AG04450 (cell line): ENCODE data around the gene CASKIN1. TPM values are rescaled to one million over a fixed set of nuclear protein-coding genes. Genes with fewer than 3 reads are reported as not detected.

ENCODE experiments used
- CTCF ChIA-PET: fragments of 300-600, 350-600 bp; formaldehyde crosslinking; extraction: SDS; loops from one replicate; lab custom pipeline; 2022; ENCODE audit warnings: antibody characterized with exemption, inconsistent platforms; lab: Charles Lee
- POLR2A ChIA-PET: fragments of 350-600 bp; formaldehyde crosslinking; extraction: SDS; loops from one replicate; lab custom pipeline; 2021; ENCODE audit warnings: antibody characterized with exemption, inconsistent platforms; lab: Yijun Ruan, JAX
- DNase-seq: peaks from one replicate; pipeline ENCODE4 v3.0.0-alpha.2; 2011; ENCODE audit warnings: low read depth, low spot score
- H3K27ac ChIP-seq: one replicate; pipeline ENCODE4 v1.5.1; 2012; ENCODE audit warnings: low read depth, low read length, control low read depth
- H3K27me3 ChIP-seq: one replicate; pipeline ENCODE4 v1.6.0; 2012; ENCODE audit warnings: low read length; ENCODE audit not compliant: control insufficient read depth, insufficient read depth
- H3K4me3 ChIP-seq: 2 replicates; pipeline ENCODE4 v1.5.1; 2011; ENCODE audit warnings: mild to moderate bottlenecking, low read depth, low read length, control low read depth
- H3K9me3 ChIP-seq: 2 replicates; pipeline ENCODE4 v1.5.1; 2012; ENCODE audit warnings: low read length; ENCODE audit not compliant: control insufficient read depth, insufficient read depth
- polyA plus RNA-seq: library from polyadenylated mRNA; depleted of rRNA; stranded (reverse); fragments of >200 nt; gene quantifications from 2 replicates; pipeline ENCODE4 v1.2.3, GENCODE V29; 2011
- TF ChIP-seq, protein P1 (sequence below): IDR thresholded peaks from 2 replicates; pipeline ENCODE4 v1.5.1; 2011; ENCODE audit warnings: low read depth, low read length, control low read depth, inconsistent platforms

The CASKIN1 gene
- polyA plus RNA-seq, 1 experiment: 0.02 TPM

DNA sequence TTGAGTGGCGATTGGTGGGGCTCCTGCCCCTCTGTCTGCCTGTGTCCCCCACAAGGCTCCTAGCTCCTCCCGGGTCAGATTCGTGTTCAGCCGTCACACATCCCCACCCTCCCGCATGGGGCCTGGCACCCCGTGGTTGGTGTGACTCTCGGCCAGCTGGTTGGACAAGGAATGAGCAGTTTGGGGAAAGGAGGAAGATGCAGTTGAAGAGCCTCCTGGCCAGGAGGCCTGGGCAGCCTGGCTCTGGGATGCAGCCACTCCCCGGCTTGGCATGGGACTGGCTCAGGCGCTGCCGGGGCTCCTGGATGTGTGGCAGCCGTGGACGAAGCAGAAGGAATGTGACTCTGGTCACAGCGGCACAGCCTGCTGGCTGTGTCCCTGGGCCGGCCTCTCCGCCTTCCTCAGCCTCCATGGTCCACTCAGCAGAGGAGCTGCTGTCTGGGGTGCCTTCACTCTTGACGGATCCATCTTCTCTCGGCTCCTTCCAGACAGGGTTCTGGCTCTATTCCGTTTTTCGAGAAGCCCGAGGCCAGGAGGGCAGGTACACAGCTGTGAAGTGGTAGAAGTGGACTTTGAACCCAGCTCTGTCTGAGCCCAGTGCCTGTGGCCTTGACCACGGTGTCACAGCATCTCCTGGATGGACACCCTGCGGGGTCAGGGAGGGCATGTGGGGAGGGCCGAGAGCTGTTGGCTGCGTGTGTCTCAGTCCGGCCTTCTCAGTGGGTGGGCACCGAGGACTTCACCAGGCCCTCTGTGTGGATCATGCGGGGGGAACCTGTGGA, 38.7 kb downstream of the CASKIN1 start:
- H3K27ac ChIP-seq: peak overlapping the region; percentile 31
- ChIA-PET POLR2A (interaction anchor here (0.7 kb wide), 1 partner anchor 37 kb away, joined by 7 read pairs; no protein-coding TSS in a partner anchor), CTCF (no interaction called here)
- peak overlapping the region; percentile 90 for H3K4me3 ChIP-seq
- H3K27me3 ChIP-seq: no peaks in the 10 kb centered on the region
- H3K9me3 ChIP-seq: no peaks in the 10 kb centered on the region; the same call in 1 of the 2 replicates
- DNase-seq: no peak
- TF ChIP-seq, protein P1, sequence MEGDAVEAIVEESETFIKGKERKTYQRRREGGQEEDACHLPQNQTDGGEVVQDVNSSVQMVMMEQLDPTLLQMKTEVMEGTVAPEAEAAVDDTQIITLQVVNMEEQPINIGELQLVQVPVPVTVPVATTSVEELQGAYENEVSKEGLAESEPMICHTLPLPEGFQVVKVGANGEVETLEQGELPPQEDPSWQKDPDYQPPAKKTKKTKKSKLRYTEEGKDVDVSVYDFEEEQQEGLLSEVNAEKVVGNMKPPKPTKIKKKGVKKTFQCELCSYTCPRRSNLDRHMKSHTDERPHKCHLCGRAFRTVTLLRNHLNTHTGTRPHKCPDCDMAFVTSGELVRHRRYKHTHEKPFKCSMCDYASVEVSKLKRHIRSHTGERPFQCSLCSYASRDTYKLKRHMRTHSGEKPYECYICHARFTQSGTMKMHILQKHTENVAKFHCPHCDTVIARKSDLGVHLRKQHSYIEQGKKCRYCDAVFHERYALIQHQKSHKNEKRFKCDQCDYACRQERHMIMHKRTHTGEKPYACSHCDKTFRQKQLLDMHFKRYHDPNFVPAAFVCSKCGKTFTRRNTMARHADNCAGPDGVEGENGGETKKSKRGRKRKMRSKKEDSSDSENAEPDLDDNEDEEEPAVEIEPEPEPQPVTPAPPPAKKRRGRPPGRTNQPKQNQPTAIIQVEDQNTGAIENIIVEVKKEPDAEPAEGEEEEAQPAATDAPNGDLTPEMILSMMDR: no peak

DNA sequence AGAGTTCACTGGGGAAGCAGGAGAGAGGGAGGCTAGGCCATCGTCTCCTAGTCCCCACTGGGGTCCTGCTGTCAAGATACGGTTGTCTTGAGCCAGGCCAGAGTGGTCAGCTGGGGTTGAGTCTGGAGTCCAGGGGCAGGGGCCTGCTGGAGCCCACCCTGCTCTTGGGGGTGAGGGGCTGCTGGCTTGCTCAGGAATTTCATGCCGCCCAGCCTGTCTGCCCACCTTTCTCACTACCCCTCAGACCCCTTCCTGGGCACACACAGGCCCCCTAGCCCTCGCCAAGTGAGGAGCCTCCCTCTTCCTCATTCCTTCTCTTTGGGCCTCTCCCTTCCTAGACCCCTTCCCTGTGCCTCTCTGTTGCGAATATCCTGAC, 39.6 kb downstream of the CASKIN1 start:
- Histone ChIP-seq H3K27me3 (no peaks in the 10 kb centered on the region), H3K4me3 (peak overlapping the region; percentile 90), H3K27ac (peak overlapping the region; percentile 21), H3K9me3 (no peaks in the 10 kb centered on the region; the same call in 1 of the 2 replicates)
- ChIA-PET POLR2A (interaction anchor here (1.1 to 2.1 kb wide), 2 partner anchors 9 to 16 kb away, joined by 3 to 13 read pairs; no protein-coding TSS in a partner anchor), CTCF (no interaction called here)
- no peak for DNase-seq
- TF ChIP-seq, protein P1: no peak

GRCh38 chr16:2155977-2156848, 40.2 kb downstream of the CASKIN1 start:
- CTCF ChIA-PET: interaction anchor here (1.0 to 1.3 kb wide), 3 partner anchors 10 to 152 kb away, joined by 3 to 7 read pairs (median 4); no protein-coding TSS in a partner anchor

GRCh38 chr16:2155091-2155950, 41.1 kb downstream of the CASKIN1 start, which contains the start of gene TRAF7:
TRAF7 (plus strand) TSS chr16:2155782; CDS start chr16:2163921, 8,139 bp downstream.
- peak within 1 kb of the TSS; percentile 73 for H3K27ac ChIP-seq
- no peaks in the 10 kb centered on the region; the same call in 1 of the 2 replicates for H3K9me3 ChIP-seq
- peak within 1 kb of the TSS; percentile 99 for H3K4me3 ChIP-seq
- TF ChIP-seq, protein P1: no peak
- peak; percentile 100 for DNase-seq
- no peaks in the 10 kb centered on the region for H3K27me3 ChIP-seq
- CTCF ChIA-PET: interaction anchor here (1.0 to 5.2 kb wide), 4 partner anchors 11 to 151 kb away, joined by 3 to 21 read pairs (median 6); no protein-coding TSS in a partner anchor
- POLR2A ChIA-PET: interaction anchor here (0.6 to 2.3 kb wide), 67 partner anchors 8 to 373 kb away, joined by 3 to 34 read pairs (median 5); partner anchors contain the start of genes CASKIN1, DNASE1L2, ECI1 and GFER

More at GRCh38 chr16:2155977-2156848, 40.2 kb downstream of the CASKIN1 start:
- no peak for DNase-seq
- H3K4me3 ChIP-seq: peak overlapping the region; percentile 90
- POLR2A ChIA-PET: interaction anchor here (0.6 to 2.3 kb wide), 61 partner anchors 7 to 374 kb away, joined by 3 to 34 read pairs (median 5); partner anchors contain the start of genes CASKIN1, DNASE1L2, ECI1 and GFER
- no peaks in the 10 kb centered on the region for H3K27me3 ChIP-seq
- TF ChIP-seq, protein P1: peak; percentile 4; the same call in 1 of the 2 replicates
- no peaks in the 10 kb centered on the region; the same call in 1 of the 2 replicates for H3K9me3 ChIP-seq
- H3K27ac ChIP-seq: peak overlapping the region; percentile 52
